PC-3 (cell line): Measurements from ENCODE around the gene ZNF143. TPM values are rescaled to one million over a fixed set of nuclear protein-coding genes. Genes with fewer than 3 reads are reported as not detected.

Experiments
- ATAC-seq: fragments of 200-7000 bp; cut with Tn5 transposase; 2 replicates; pipeline ENCODE4 v1.9.1; 2020; ENCODE audit warnings: mild to moderate bottlenecking, moderate library complexity
- BruUV-seq: library from RNA; stranded (reverse); fragments of 400-500 nt; replicated peaks from 2 replicates; lab custom pipeline; 2021; lab: Mats Ljungman, UMichigan
- CTCF ChIA-PET: fragments of 300-600 bp; sonication (Branson Sonifier 250); formaldehyde crosslinking; loops from one replicate; lab custom pipeline; 2022; ENCODE audit warnings: antibody characterized with exemption; lab: Charles Lee
- POLR2A ChIA-PET: fragments of 300-600 bp; sonication (Branson Sonifier 250); formaldehyde crosslinking; loops from one replicate; lab custom pipeline; 2022; ENCODE audit warnings: antibody characterized with exemption; ENCODE audit not compliant: unreplicated experiment; lab: Charles Lee
- DNase-seq: peaks from one replicate; pipeline ENCODE4 v3.0.0-alpha.2; 2015
- H2AFZ ChIP-seq: fragments of 300-600 bp; sonication (generic); 2 replicates; pipeline ENCODE4 v1.6.0; 2016; ENCODE audit warnings: antibody characterized with exemption, low read length
- H3F3A ChIP-seq: fragments of 300-600 bp; sonication (generic); one replicate; pipeline ENCODE4 v1.6.0; 2017; ENCODE audit warnings: antibody characterized with exemption, low read length, control low read depth, mild to moderate bottlenecking; ENCODE audit not compliant: unreplicated experiment
- H3K27ac ChIP-seq: fragments of 300-600 bp; sonication (generic); 2 replicates; pipeline ENCODE4 v1.5.1; 2016; ENCODE audit warnings: mild to moderate bottlenecking, low read length
- H3K27me3 ChIP-seq: fragments of 300-600 bp; sonication (generic); 2 replicates; pipeline ENCODE4 v1.6.1; 2016; ENCODE audit warnings: low read length, mixed read lengths
- H3K36me3 ChIP-seq: fragments of 300-600 bp; sonication (generic); 2 replicates; pipeline ENCODE4 v1.6.1; 2016; ENCODE audit warnings: low read depth, mixed run types, low read length, mixed read lengths
- H3K4me1 ChIP-seq: fragments of 300-600 bp; sonication (generic); 2 replicates; pipeline ENCODE4 v1.5.1; 2016; ENCODE audit warnings: low read length; ENCODE audit not compliant: insufficient read depth
- H3K4me2 ChIP-seq: fragments of 300-600 bp; sonication (generic); 2 replicates; pipeline ENCODE4 v1.6.0; 2016; ENCODE audit warnings: low read length
- H3K4me3 ChIP-seq: fragments of 300-600 bp; sonication (generic); 2 replicates; pipeline ENCODE4 v1.5.1; 2016; ENCODE audit warnings: mild to moderate bottlenecking, low read length, mixed read lengths
- H3K79me2 ChIP-seq: fragments of 300-600 bp; sonication (generic); 2 replicates; pipeline ENCODE4 v1.6.1; 2017; ENCODE audit warnings: low read length, mixed read lengths
- H3K9ac ChIP-seq: fragments of 300-600 bp; sonication (generic); 2 replicates; pipeline ENCODE4 v1.6.0; 2016; ENCODE audit warnings: mild to moderate bottlenecking, low read length
- H3K9me2 ChIP-seq: fragments of 300-600 bp; sonication (generic); replicated peaks from 2 replicates; pipeline ENCODE4 v1.6.1; 2016; ENCODE audit warnings: mixed run types, low read length, mixed read lengths
- H3K9me3 ChIP-seq: fragments of 300-600 bp; sonication (generic); 2 replicates; pipeline ENCODE4 v1.6.1; 2016; ENCODE audit warnings: low read length, mixed read lengths
- H4K20me1 ChIP-seq: fragments of 300-600 bp; sonication (generic); 2 replicates; pipeline ENCODE4 v1.6.1; 2016; ENCODE audit warnings: low read length, mixed read lengths
- CTCF ChIP-seq: fragments of 300-600 bp; sonication (generic); conservative IDR thresholded peaks from 2 replicates; pipeline ENCODE4 v1.5.1; 2017; ENCODE audit warnings: antibody characterized with exemption, low read depth, mild to moderate bottlenecking, low read length
- EZH2 ChIP-seq: fragments of 300-600 bp; sonication (generic); IDR thresholded peaks from one replicate; pipeline ENCODE4 v1.6.1; 2017; ENCODE audit warnings: antibody characterized with exemption, mild to moderate bottlenecking, low read length; ENCODE audit not compliant: unreplicated experiment
- EZH2phosphoT487 ChIP-seq: fragments of 300-600 bp; sonication (generic); IDR thresholded peaks from 2 replicates; pipeline ENCODE4 v1.6.1; 2018; ENCODE audit warnings: mild to moderate bottlenecking, antibody characterized with exemption, low read length, borderline replicate concordance
- intact Hi-C: fragments of 100-400 bp; cut with micrococcal nuclease; formaldehyde crosslinking; loops from 2 replicates; pipeline ENCODE4 v1.9.0; 2023
- total RNA-seq: library from RNA; depleted of rRNA; stranded (reverse); fragments of >200 nt; gene quantifications from 2 replicates; pipeline ENCODE4 v1.2.3, GENCODE V29; 2014

The ZNF143 gene
- total RNA-seq, 1 experiment from 2014 or later, result 33.9 TPM

- Histone ChIP-seq H3K36me3 (no peaks in the 10 kb centered on the region), H3K27ac (peak overlapping the region; percentile 98), H3F3A (no peaks in the 10 kb centered on the region), H3K4me3 (peak overlapping the region; percentile 47), H3K9me3 (no peaks in the 10 kb centered on the region), H3K4me2 (peak overlapping the region; percentile 75), H3K27me3 (no peaks in the 10 kb centered on the region), H3K79me2 (peaks cover 4% of the 10 kb centered on the region), H3K4me1 (peaks cover 65% of the 10 kb centered on the region), H4K20me1 (no peaks in the 10 kb centered on the region), H3K9me2 (no peaks in the 10 kb centered on the region), H3K9ac (peak overlapping the region; percentile 88), H2AFZ (no peak overlapping the region)
- intact Hi-C loops, result no loop called here
- TF ChIP-seq CTCF, result no peak
- no peak for TF ChIP-seq EZH2
- TF ChIP-seq EZH2phosphoT487, result no peak
- ATAC-seq (peak; percentile 18), DNase-seq (peak; percentile 97)
- ChIA-PET POLR2A (interaction anchor here (0.6 to 0.7 kb wide), 2 partner anchors 21 to 1240 kb away, joined by 3 to 4 read pairs; no protein-coding TSS in a partner anchor), CTCF (no interaction called here)
- TSS peak; percentile 76 for BruUV-seq
These were observed 108.2 kb downstream of the ZNF143 start for GRCh38 chr11:9568854-9569587.

GRCh38 chr11:9569588-9570164 lies 108.9 kb downstream of the ZNF143 start:
- no peak overlapping the region for H2AFZ ChIP-seq
- DNase-seq (no peak), ATAC-seq (no peak)
- peaks cover 3% of the 10 kb centered on the region for H4K20me1 ChIP-seq
- intact Hi-C loops, result loop anchor here (10.0 kb wide), 1 partner anchor 885 kb away; the partner anchor contains the start of genes RPL27A and TRIM66
- BruUV-seq, result no TSS peak
- H3K4me2 ChIP-seq, result peak overlapping the region; percentile 75
- peak overlapping the region; percentile 88 for H3K9ac ChIP-seq
- peaks cover 59% of the 10 kb centered on the region for H3K4me1 ChIP-seq
- peaks cover 10% of the 10 kb centered on the region for H3K79me2 ChIP-seq
- no peaks in the 10 kb centered on the region for H3K36me3 ChIP-seq
- peak overlapping the region; percentile 47; the same call in 1 of the 2 replicates for H3K4me3 ChIP-seq
- CTCF ChIA-PET, result no interaction called here
- peak overlapping the region; percentile 98 for H3K27ac ChIP-seq
- no peaks in the 10 kb centered on the region for H3K9me3 ChIP-seq
- no peaks in the 10 kb centered on the region for H3K27me3 ChIP-seq
- no peak for TF ChIP-seq EZH2
- TF ChIP-seq CTCF, result no peak
- TF ChIP-seq EZH2phosphoT487, result no peak
- POLR2A ChIA-PET, result no interaction called here
- no peaks in the 10 kb centered on the region for H3F3A ChIP-seq
- H3K9me2 ChIP-seq, result no peaks in the 10 kb centered on the region
